Activated CD4-positive, alpha-beta T cell treated with anti-CD3 and anti-CD28 coated beads, Interleukin-2, Interleukin-6, amounts not matched to agents 100 ng/mL and 50 ng/mL, durations not matched to agents 16 hours and 8 hours (primary cell): ENCODE data around the gene TRIM71.
"Not testable (repeated sequence)": the region's sequence is repeated elsewhere in the genome, so short reads cannot be mapped to it uniquely, and the experiment has no call there.

Source experiments
- DNase-seq: peaks from one replicate; pipeline ENCODE4 v3.0.0-alpha.2; 2020

Gene TRIM71

DNA sequence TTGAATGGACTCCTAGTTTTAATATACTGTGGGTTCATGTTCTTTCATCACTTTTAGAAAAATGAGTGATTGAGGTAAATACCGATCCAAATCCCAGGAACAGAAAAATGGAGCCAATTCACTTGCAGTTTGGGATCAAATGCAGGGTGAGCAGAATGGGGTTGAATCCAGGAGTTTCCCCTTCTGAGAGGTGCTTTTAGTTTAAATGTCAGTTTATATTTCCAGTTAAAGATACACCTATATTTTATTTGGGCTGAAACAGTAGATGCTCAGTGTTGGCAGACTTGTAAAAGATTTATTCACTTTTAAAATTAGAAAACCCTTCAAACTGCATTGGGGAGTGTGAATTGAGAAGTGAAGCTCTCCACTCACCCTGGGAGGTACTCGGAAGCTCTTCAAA lies 2.6 kb downstream of the TRIM71 start:
- no peak for DNase-seq

DNA sequence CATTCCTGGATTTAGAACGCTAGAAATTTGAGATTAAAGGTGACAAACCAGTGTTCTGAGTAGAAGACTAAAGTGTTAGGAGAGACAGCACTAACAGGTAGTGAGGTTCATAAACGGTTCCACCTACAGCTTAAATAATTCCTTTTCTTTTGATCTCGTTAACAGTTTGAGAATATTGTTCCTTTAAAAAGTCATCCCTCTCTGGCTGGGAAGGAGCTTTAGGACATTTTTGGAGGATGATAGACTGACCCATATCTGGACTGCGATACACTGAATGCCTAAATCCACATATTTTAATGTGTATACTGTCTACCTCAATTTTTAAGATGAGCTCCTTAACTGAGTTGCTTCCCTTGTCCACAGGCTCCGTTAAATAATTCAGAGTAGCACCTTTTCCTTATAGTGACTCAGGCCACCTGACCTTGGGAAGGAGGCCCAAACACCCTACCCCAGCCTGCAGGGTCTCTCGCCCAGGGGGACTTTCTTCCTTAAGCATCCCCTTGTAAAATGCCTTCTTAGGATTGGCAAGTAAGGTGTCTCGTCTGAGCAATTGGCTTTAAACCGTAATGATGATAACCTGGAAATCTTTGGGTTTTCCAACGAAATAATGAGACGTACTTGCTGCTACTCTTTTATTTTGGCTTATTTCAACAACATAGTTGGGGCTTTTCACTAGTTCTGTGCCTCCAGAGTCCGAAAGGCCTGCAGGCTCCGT lies 3.3 kb downstream of the TRIM71 start:
- no peak for DNase-seq

DNA sequence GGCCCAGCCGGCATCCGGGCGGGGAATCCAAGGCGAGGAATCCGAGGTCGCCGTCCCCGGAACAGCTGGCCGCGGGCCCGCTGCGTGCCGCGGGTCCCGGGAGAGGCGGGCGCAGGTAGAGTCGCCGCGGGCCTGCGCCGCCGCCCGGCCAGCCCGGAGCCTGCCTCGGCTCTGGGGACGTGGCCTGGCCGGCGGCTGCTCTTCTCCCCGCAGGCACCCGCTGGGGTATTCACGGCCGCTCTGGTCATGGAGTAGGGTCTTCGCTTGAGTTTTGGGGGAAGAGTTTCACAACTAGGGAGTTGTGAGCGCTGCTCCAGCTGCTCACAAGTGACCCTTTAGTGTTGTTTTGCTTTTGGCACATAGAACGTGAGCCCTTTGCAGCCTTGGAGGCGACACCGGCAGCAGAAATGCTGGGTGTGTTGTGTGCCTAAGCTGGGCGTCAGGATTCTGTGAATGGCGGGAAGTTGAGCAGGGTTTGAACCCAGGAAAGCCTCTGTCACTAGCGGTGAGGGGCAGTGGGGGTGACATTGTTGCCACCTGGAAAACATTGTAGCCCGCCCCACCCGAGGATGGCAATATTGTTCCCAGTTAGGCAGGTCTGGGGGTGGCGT lies 4.0 kb downstream of the TRIM71 start:
- DNase-seq: no peak

DNA sequence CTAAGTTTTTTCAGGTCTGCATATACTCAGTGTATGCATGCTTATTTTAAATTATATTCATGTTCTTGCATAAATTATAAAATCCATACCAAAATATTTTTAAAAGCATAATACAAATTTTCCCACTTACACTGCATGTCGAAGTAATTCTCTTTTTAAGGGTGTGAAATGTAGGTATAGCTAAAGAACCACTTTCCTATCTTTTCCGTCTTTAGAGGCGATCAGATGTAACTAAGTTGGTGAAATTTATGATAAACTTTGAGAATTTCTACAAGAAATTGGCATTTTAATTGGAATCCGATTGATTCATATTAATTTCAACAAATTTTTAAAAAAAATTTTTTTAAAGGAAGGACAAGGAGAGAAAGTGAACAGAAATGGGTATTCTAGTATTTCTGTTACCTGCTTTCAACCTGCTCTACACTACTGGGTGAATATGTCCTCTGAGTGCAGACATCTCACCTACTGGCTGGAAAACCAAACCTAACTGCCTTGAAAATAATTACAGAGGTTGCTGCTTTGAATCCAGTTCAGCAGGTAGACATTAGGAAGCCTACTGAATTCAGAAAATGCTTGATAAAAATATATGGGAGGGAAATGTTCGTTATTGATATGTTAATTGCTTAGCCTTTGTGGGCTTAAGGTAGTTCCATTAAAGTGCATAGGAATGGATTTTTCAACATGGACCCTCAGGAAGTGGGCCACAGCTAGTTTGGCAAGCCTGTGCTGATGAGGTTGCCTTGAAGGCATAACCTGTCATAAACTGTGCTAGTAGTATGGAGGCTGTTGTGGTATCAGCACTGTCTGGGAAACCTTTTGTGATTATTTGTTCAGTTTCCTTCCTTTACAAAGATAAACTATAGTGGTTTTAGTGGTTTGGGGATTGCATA lies 5.1 kb downstream of the TRIM71 start:
- no peak for DNase-seq

DNA sequence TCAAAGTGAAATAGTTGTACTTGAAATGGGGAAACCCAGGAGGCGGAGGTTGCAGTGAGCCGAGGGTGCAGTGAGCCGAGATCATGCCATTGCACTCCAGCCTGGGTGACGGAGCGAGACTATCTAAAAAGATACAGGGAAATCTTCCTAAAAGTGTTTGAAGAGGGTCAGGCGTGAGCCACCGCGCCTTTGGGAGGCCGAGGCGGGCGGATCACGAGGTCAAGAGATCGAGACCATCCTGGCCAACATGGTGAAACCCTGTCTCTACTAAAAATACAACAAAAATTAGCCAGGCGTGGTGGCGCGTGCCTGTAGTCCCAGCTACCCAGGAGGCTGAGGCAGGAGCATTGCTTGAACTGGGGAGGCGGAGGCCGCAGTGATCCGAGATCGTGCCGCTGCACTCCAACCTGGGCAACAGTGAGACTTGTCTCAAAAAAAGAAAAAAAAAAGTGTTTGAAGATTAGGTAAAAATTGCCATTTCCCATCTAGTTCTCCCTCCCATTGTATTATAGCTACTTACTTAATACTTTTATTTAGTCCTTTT lies 5.9 kb downstream of the TRIM71 start:
- not testable (repeated sequence) for DNase-seq

DNA sequence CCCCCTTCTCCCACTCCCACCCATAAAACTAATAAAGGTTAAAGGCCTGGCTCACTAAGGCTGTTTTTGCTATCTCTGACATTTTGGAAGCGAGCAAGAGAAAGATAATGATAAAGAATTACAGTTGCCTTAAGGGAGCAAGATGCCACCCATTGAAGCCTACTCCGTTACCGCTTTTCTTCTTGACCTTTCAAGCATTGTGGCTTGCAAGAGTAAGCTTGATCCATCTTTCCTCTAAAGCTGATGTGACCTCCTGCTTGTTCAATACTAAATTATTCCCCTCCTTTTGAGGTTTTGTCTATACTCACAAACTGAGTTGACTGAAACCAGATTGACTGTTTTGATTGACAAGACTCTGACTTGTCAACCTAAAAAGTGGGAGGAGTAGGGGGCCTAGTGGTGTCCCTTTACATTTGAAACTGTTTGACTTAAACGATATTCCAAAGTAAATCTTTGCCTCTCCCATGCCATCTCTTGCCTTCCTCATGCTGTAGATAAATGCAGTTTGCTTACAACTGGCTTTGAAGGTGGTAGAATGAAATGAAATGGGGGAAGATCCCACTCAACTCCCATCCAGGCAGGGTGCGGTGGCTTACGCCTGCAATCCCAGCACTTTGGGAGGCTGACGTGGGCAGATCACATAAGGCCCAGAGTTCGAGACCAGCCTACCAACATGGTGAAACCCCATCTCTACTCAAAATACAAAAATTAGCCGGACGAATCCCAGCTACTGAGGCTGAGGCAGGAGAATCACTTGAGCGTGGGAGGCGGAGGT lies 8.0 kb downstream of the TRIM71 start:
- no peak for DNase-seq

DNA sequence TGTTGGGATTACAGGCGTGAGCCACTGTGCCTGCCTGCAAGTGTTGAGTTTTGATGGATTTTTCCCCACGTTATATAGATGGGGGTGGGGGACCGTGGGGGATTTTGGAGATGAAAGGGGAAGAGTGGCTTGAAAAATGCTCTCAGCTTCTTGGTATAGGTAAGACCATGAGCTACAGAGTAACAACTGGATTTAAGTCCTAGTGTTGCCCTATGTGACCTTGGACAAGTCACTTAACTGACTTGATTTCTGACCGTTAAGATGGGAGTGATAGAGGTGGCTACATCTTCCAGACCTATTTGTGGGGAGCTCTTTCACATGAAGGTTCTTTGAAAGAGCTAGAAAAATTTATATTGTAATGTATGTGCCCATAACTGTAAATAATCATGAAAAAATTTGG lies 13.3 kb downstream of the TRIM71 start:
- no peak for DNase-seq

DNA sequence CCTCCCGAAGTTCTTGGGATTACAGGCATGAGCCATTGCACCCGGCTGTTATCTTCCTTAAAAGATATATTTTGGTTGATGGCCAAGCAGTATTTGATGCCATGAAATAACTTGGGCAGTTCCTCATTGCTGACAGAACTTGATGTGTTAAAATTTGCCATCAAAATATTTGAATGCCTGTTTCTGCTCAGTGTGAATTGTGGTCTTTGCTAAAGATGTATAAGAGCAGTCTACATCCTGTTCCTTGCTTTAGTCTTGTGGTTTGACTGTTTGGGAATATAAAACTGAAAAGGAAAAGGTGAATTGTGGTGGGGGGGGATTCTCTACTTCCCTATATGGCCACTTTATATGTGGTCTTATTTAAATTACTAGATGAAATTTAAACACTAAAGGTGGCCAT lies 14.0 kb downstream of the TRIM71 start:
- no peak for DNase-seq

DNA sequence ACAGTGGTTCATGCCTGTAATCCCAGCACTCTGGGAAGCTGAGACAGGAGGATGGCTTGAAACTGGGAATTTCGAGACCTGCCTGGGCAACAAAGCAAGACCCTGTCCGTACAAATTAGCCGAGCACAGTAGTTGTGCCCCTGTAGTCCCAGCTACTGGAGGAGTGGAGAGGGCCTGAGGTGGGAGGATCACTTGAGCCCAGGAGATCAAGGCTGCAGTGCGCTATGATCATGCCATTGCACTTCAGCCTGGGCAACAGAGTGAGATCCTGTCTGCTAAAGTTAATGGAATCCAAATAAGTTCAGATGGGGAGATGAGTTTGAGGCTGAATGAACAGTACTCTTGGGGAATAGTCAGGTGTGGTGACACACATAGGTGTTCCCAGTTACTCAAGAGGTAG lies 14.4 kb downstream of the TRIM71 start:
- DNase-seq: no peak

DNA sequence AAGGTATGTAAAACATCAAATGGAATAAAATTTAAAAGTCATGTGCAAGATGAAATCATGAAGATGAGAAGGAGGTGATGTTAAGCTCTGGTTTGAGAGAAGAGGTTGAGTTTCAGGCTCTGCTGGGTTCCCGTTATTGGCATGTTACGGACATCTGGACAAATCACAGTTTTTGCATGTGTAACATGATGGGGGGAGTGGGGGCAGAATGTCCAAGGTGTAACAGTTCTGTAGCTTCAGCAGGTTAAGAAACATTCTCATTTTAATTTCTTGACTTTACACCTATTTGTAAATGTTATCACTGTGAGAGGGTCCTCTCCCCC lies 17.2 kb downstream of the TRIM71 start:
- DNase-seq: no peak

DNA sequence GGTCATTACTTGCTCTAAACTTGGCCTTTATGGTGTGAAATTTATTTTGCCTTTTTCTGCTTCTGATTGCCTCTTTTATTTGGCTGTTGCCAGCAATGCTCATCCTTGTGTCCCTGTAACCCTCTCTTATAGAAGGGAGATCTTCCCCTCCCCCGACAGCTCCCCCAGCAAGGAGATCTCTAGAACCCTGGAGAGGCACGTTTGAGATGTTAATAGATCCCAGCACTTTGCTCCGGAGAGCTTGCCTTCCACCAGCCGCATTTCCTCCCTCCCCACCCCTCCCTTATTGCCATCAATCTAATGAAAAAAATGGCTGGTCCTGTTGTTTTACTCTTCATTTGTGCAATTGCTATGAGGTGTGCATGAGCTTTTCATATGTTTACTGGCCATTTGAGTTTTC lies 18.2 kb downstream of the TRIM71 start:
- DNase-seq: no peak

DNA sequence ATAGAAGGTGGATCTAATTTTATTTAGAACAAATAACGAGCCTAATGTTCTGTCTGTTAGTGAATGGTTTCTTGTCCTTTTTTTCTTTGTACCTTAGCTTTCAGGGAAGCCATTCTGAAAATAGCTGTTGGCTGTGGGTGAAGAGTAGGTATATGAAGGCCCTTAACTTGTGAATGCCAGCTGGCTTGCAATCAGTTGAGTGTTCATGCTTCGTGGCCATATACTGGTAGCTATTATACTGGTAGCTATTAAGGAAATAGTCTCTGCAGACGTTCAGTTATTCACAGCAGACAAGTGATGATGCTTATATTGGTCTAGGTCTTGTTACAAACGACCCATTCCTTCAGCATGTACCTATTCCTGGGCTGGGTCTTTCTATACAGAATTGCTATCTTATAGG lies 18.8 kb downstream of the TRIM71 start:
- no peak for DNase-seq

DNA sequence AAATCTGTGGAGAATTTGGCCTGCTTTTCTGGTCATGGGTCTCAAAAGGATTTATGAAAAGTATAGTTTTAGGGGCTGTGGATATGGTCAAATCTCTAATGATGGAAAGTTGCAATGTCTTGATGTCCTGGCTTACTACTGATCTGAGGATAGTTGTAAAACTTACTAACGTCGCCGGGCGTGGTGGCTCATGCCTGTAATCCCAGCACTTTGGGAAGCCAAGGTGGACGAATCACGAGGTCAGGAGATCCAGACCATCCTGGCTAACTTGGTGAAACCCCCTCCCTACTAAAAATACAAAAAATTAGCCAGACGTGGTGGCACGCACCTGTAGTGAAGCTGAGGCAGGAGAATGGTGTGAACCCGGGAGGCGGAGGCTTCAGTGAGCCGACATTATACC lies 19.6 kb downstream of the TRIM71 start:
- DNase-seq: no peak

DNA sequence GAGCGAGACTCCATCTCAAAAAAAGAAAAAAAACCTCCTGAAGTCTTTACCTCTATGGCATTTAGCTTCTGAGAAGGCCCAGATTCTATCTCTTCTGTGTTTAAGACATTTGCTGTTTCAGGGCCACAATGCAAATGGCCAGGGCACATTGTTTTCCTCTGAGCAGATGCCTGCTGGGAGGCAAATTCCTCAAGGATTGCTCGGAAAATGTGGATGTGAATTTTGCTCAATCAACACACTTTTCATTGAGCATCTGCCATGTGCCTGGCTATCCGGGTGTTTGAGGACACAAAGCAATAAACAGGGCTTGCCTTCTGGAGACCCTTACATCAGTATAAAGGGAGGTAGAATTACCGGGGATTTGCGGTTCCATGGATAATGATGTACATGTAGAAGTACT lies 20.0 kb downstream of the TRIM71 start:
- DNase-seq: no peak

DNA sequence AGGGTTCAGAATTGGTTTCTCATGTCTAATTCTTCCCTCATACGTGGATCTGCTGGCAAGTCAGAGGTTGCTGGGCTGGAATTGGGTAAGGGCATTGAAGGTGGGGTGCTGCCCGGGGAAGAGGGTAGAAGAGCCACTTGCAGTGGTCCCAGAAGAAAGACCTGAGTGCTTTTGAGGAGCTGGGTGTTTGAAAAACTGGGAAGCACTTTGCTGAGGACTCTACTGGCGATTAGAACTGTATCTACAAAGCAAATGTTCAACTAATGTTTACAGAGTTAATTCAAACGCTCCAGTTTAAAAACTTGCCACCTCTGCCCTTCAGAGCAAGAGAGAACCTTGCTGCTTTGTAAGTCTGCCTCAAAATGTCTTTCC lies 21.9 kb downstream of the TRIM71 start:
- no peak for DNase-seq

DNA sequence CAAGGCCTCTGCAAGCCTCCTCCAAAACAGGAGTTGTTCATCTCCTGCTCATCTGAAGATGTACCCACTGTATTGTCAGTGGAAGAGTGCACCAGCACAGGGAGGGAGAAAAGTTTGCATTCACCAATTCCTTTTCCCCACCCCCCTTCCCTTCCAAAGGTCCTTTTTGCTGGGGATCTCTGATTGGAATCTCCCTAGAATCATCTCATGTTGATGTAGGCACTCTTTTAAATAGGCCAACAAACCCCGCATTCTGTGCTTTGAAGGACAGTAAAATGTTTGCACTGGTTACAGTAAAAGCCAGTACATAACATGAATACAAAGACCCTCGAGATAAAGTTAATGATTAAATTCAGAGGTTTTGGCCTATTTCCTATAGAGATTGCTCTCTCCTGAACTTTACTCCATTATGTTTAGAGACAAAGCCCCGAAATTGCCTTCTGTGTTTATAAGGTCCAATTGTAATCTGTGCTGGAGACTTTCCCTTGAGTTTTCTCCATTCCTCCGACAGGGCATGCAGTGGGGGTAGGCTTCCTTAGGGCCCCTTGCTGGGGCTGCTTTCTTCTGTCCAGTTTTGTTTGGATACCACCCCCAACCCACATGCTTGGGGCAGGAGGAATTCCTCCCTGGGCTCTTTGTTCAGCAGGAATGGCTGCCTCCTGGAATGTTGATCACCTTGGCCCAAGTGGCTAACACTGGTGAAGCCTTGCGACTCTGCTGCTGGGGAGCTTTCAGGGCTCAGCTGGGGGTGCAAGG lies 22.5 kb downstream of the TRIM71 start:
- DNase-seq: no peak

DNA sequence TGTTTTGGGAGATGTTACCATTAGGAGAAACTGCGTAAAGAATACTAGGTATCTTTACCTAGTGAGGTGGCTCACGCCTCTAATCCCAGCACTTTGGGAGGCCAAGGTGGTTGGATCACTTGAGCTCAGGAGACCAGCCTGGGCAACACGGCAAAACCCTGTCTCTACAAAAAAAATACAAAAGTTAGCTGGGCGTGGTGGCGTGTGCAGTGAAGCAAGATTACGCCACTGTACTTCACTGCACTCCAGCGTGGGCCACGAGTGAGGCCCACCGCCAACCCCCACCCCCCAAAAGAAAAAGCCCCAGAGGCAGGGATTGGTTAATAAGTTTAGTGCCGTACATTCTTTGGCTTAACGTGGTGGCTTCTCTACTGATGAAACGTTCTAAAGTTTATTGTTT lies 23.5 kb downstream of the TRIM71 start:
- DNase-seq: no peak

DNA sequence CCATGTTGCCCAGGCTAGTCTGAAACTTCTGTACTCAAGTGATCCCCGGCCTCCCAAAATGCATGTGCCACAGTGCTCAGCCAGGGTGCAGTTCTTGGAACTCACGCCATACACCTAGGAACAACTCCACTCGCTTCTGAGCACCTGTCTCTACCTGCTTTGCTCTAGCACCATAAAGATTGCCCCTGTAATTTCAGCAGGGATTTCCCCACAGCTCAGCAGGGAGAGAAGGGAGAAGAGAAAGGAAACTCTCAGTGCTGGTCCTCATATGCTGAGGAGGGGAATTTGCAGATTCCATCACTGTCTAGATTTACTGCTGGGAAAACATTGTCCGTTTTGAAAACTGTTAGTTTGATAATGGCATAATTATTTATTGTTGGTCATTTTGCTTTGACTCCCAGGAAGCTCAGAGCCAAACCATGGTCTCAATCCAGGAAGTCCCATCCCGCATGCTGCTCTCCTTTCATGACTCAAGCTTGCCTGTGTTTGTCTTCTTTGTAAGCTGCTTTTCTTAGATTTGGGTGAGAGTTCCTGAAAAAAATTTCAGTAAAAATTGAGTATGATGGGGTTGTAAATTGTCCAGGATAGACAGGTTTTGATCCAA lies 24.2 kb downstream of the TRIM71 start:
- DNase-seq: no peak

DNA sequence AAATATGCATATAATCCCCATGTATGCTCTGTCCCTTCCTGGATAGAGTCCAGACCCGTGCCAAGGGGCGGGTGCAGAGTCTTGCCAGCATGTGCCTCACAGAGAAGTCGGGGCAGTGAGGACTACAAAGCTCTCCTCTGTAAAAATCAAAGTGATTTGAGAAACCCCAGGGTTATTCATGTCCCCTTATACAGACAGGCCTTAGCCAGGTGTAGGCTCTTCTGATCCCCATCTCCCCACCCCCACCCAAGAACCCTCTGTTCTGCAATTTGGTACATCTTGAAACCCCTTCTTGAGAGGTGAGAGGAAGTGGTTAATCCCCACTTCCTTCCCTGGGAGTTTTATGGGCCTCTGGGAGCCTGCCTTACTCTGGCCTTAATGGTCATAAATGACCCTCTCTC lies 24.7 kb downstream of the TRIM71 start:
- no peak for DNase-seq

DNA sequence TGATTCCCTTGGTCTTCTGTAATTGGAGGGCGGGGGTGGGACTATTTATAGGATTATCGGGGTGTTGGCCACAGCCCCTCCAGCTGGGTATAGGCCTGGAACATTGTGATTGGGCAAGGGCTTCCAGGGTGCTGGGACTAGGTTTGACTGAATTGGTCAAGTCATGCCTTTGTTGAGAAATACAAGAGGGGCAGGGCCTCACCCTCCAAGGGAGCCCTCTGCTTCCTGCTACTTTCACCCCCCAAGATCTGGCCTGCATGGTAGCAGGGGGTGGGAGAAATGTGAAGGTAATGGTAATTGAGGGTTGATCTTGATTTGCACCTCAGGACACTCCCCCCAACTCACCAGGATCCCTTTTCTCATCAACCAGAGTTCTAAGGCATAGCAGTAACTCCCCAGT lies 25.2 kb downstream of the TRIM71 start:
- DNase-seq: no peak

DNA sequence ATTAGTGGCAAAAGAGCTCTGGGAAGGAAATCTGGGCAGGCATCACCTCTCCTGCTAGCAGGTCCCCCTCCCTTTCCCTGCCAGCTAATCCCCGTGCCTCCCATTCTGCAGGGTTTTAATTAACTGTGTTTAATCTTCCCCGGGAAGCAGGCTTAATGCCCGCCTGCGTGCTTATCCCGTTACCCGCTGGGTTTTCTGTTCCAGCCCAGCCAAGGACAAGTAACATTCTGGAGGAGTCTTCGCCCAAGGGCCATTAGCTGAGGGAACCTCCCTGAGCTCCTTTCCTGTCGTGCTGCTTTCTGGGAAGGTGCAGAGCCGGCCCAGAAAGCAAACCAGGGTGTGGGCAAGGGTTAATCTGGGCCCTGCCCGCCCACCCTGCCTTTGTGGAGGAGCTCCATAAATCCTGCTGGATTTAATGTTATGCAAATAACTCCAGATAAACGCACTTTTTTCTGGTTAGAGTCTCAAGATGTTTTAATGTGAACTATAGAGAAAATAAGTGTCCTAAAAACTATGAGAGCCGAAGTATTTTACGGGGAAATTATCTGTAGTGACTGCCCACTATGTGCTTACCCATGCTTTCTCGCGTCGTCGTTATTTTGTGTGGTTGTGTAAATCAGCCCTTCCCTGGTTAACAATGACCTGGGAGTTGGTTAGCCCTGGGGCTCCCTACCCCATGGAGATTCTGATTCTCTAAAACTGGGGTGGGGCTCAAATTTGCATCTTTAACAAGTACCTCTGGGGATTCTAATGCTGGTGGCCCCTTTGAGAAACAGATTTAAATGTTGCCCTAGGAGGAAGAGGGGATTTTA lies 25.9 kb downstream of the TRIM71 start:
- DNase-seq: no peak
